SU-DHL-6 (cell line): ENCODE data around the gene SFMBT2.
A peak's percentile ranks its signal among the peaks of the same experiment; 100 is the strongest.

Experiments used
- H2AFZ ChIP-seq: fragments of 200-600 bp; sonication (generic); 2 replicates; pipeline ENCODE4 v1.6.1; 2014; ENCODE audit warnings: low read depth, mild to moderate bottlenecking, moderate library complexity, mixed read lengths, antibody characterized with exemption, low read length; ENCODE audit not compliant: severe bottlenecking
- H3F3A ChIP-seq: fragments of 200-600 bp; shearing (Covaris generic); 2 replicates; pipeline ENCODE4 v1.6.0; 2016; ENCODE audit warnings: antibody characterized with exemption, mild to moderate bottlenecking; ENCODE audit not compliant: insufficient read depth
- H3K27ac ChIP-seq: fragments of 200-600 bp; sonication (generic); 2 replicates; pipeline ENCODE4 v1.5.1; 2016; ENCODE audit warnings: low read depth, mild to moderate bottlenecking, low read length, moderate library complexity, mixed read lengths
- H3K27me3 ChIP-seq: fragments of 200-600 bp; sonication (generic), shearing (Covaris generic); 2 replicates; pipeline ENCODE4 v1.6.0; 2014; ENCODE audit warnings: mild to moderate bottlenecking, low read length
- H3K36me3 ChIP-seq: fragments of 200-600 bp; sonication (generic); 2 replicates; pipeline ENCODE4 v1.6.1; 2014; ENCODE audit warnings: mild to moderate bottlenecking, low read length, mixed read lengths
- H3K4me2 ChIP-seq: fragments of 300-600, 200-600 bp; shearing (Covaris generic), sonication (generic); 2 replicates; pipeline ENCODE4 v1.6.0; 2014; ENCODE audit warnings: low read length, low read depth, mild to moderate bottlenecking; ENCODE audit not compliant: poor library complexity, severe bottlenecking
- H3K4me3 ChIP-seq: fragments of 200-600 bp; sonication (generic); 2 replicates; pipeline ENCODE4 v1.5.1; 2014; ENCODE audit warnings: antibody characterized with exemption, low read length, mild to moderate bottlenecking, mixed read lengths; ENCODE audit not compliant: insufficient read depth, poor library complexity, severe bottlenecking
- H3K79me2 ChIP-seq: fragments of 200-600 bp; sonication (generic); 2 replicates; pipeline ENCODE4 v1.6.1; 2014; ENCODE audit warnings: mild to moderate bottlenecking, low read length, moderate library complexity; ENCODE audit not compliant: insufficient read depth
- H3K9ac ChIP-seq: fragments of 200-600 bp; sonication (generic); 2 replicates; pipeline ENCODE4 v1.7.0; 2014; ENCODE audit warnings: mild to moderate bottlenecking, low read length
- H3K9me2 ChIP-seq: fragments of 200-600 bp; sonication (generic); replicated peaks from 2 replicates; pipeline ENCODE4 v1.6.1; 2014; ENCODE audit warnings: low read length; ENCODE audit not compliant: insufficient read depth
- H3K9me3 ChIP-seq: fragments of 200-600 bp; sonication (generic); 2 replicates; pipeline ENCODE4 v1.6.1; 2014; ENCODE audit warnings: low read length, mixed read lengths; ENCODE audit not compliant: insufficient read depth
- H4K20me1 ChIP-seq: fragments of 200-600 bp; sonication (generic); 2 replicates; pipeline ENCODE4 v1.6.1; 2014; ENCODE audit warnings: low read depth, mild to moderate bottlenecking, antibody characterized with exemption, low read length, moderate library complexity, mixed read lengths
- EZH2phosphoT487 ChIP-seq: fragments of 200-600 bp; sonication (generic), shearing (Covaris generic); conservative IDR thresholded peaks from 2 replicates; pipeline ENCODE4 v1.6.1; 2018; ENCODE audit warnings: mild to moderate bottlenecking, antibody characterized with exemption, low read length, moderate library complexity, mixed read lengths
- TF ChIP-seq, protein P1 (sequence below): fragments of 200-600 bp; sonication (generic); IDR thresholded peaks from one replicate; pipeline ENCODE4 v1.5.1; 2017; ENCODE audit warnings: antibody characterized with exemption, mild to moderate bottlenecking, low read length, moderate library complexity; ENCODE audit not compliant: insufficient read depth, poor library complexity, severe bottlenecking

SFMBT2 gene

GRCh38 chr10:7121154-7121797 is 289.6 kb downstream of the SFMBT2 start:
- Histone ChIP-seq H3K36me3 (no peaks in the 10 kb centered on the region), H3K79me2 (no peaks in the 10 kb centered on the region), H3K9me2 (no peaks in the 10 kb centered on the region), H3F3A (no peaks in the 10 kb centered on the region), H3K4me2 (no peak overlapping the region), H3K27me3 (no peaks in the 10 kb centered on the region), H3K9ac (no peak overlapping the region), H2AFZ (no peak overlapping the region), H3K9me3 (no peaks in the 10 kb centered on the region), H4K20me1 (no peaks in the 10 kb centered on the region), H3K27ac (no peak overlapping the region), H3K4me3 (no peak overlapping the region)
- no peak for TF ChIP-seq EZH2phosphoT487
- TF ChIP-seq, protein P1, sequence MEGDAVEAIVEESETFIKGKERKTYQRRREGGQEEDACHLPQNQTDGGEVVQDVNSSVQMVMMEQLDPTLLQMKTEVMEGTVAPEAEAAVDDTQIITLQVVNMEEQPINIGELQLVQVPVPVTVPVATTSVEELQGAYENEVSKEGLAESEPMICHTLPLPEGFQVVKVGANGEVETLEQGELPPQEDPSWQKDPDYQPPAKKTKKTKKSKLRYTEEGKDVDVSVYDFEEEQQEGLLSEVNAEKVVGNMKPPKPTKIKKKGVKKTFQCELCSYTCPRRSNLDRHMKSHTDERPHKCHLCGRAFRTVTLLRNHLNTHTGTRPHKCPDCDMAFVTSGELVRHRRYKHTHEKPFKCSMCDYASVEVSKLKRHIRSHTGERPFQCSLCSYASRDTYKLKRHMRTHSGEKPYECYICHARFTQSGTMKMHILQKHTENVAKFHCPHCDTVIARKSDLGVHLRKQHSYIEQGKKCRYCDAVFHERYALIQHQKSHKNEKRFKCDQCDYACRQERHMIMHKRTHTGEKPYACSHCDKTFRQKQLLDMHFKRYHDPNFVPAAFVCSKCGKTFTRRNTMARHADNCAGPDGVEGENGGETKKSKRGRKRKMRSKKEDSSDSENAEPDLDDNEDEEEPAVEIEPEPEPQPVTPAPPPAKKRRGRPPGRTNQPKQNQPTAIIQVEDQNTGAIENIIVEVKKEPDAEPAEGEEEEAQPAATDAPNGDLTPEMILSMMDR, result peak; percentile 82

DNA sequence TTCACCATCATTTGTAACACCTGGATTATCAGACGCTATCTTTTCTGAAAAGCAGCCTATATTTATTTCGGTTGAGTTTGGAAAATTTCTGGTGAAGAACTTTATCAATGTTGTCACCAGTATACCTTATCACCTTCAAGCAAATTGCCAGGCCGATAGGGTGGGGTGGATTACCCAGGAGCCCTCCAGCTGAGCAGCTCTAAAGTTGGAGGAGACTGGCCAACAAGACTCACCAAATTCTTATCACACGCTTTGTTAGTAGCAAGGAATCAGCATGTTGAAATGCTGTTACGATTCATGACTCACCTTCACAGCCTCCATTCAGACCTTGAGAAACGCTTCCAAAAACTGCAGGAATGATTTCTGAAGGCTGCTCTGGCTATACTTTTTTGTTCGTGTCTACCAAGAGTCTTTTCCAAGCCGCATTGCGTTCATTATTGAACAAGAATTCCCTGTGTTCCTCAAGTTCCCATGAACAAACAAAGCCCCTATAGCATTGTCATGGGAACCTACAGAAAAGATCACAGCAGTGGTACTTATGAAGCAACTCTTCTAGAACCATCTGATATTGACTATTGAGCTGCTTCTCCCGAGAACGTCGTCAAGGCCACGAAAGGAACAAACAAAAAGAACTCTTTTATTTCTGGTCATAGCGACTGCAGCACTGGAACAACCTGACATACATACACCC is 291.4 kb downstream of the SFMBT2 start:
- no peak for TF ChIP-seq EZH2phosphoT487
- Histone ChIP-seq H3K9ac (no peak overlapping the region), H4K20me1 (no peaks in the 10 kb centered on the region), H3K9me3 (no peaks in the 10 kb centered on the region), H2AFZ (no peak overlapping the region), H3K36me3 (no peaks in the 10 kb centered on the region), H3K27ac (no peak overlapping the region), H3K9me2 (no peaks in the 10 kb centered on the region), H3F3A (no peaks in the 10 kb centered on the region), H3K4me3 (no peak overlapping the region), H3K27me3 (no peaks in the 10 kb centered on the region), H3K4me2 (no peak overlapping the region), H3K79me2 (no peaks in the 10 kb centered on the region)

GRCh38 chr10:7117806-7118674 is 292.8 kb downstream of the SFMBT2 start:
- H3F3A ChIP-seq, result no peaks in the 10 kb centered on the region
- H3K4me3 ChIP-seq, result no peak overlapping the region
- H3K9ac ChIP-seq, result no peak overlapping the region
- H3K9me3 ChIP-seq, result no peaks in the 10 kb centered on the region
- no peaks in the 10 kb centered on the region for H3K36me3 ChIP-seq
- no peaks in the 10 kb centered on the region for H3K27me3 ChIP-seq
- TF ChIP-seq EZH2phosphoT487, result no peak
- TF ChIP-seq, protein P1, result no peak
- no peak overlapping the region for H3K4me2 ChIP-seq
- H2AFZ ChIP-seq, result no peak overlapping the region
- H3K27ac ChIP-seq, result no peak overlapping the region
- H4K20me1 ChIP-seq, result no peaks in the 10 kb centered on the region
- H3K9me2 ChIP-seq, result no peaks in the 10 kb centered on the region
- H3K79me2 ChIP-seq, result no peaks in the 10 kb centered on the region
